Measurements from ENCODE around the gene RAI14.

The RAI14 gene

DNA sequence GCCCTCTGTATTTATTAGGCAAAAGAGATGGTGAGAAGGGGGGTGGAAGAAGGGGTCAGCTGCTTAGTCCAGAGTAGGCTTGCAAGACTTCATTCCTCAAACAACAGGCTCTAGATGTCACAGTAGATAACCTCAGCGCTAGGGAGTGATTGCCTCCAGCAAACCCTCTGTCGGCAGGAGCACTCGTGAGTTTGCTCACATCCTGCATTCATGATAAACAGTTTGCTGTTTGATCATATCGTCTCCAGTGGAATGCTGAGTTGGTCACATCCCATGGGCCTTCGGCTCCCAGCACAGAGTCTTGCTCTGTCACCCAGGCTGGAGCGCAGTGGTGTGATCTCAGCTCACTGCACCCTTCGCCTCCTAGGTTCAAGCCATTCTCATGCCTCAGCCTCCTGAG lies 186.4 kb downstream of the RAI14 start:
- Histone ChIP-seq H3K4me2 (ENCODE audit: low read depth, low read length) (no peak overlapping the region), H3K27me3 (replicated peaks; ENCODE audit: insufficient read depth, low read length) (no peaks in the 10 kb centered on the region), H2AFZ (ENCODE audit: low read length) (no peak overlapping the region), H3K79me2 (ENCODE audit: low read length) (no peaks in the 10 kb centered on the region), H3K4me1 (ENCODE audit: low read length) (0 out of 2 replicates have a peak, but pooled peaks cover 4% of the 10 kb centered on the region), H3K9ac (ENCODE audit: low read length) (no peak overlapping the region), H3K27ac (ENCODE audit: low read length) (no peak overlapping the region), H4K20me1 (ENCODE audit: insufficient read depth, low read length) (no peaks in the 10 kb centered on the region), H3K9me3 (replicated peaks; ENCODE audit: insufficient read depth, low read length) (no peaks in the 10 kb centered on the region), H3F3A (ENCODE audit: insufficient read depth, low read length) (peaks cover 10% of the 10 kb centered on the region; the same call in 1 of the 2 replicates), H3K36me3 (replicated peaks; ENCODE audit: insufficient read depth, low read length) (no peaks in the 10 kb centered on the region), H3K4me3 (ENCODE audit: low read length) (no peak overlapping the region), H3K9me2 (replicated peaks; ENCODE audit: insufficient read depth, low read length) (no peaks in the 10 kb centered on the region)
- DNase-seq, result no peak
- TF ChIP-seq EZH2phosphoT487 (IDR thresholded peaks at IDR 0.05; ENCODE audit: low read length), result no peak
- TF ChIP-seq, protein P1, sequence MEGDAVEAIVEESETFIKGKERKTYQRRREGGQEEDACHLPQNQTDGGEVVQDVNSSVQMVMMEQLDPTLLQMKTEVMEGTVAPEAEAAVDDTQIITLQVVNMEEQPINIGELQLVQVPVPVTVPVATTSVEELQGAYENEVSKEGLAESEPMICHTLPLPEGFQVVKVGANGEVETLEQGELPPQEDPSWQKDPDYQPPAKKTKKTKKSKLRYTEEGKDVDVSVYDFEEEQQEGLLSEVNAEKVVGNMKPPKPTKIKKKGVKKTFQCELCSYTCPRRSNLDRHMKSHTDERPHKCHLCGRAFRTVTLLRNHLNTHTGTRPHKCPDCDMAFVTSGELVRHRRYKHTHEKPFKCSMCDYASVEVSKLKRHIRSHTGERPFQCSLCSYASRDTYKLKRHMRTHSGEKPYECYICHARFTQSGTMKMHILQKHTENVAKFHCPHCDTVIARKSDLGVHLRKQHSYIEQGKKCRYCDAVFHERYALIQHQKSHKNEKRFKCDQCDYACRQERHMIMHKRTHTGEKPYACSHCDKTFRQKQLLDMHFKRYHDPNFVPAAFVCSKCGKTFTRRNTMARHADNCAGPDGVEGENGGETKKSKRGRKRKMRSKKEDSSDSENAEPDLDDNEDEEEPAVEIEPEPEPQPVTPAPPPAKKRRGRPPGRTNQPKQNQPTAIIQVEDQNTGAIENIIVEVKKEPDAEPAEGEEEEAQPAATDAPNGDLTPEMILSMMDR (IDR thresholded peaks at IDR 0.05; ENCODE audit: low read length), result no peak
- TF ChIP-seq EZH2 (optimal IDR thresholded peaks at IDR 0.05; ENCODE audit: low read depth, low read length), result no peak

DNA sequence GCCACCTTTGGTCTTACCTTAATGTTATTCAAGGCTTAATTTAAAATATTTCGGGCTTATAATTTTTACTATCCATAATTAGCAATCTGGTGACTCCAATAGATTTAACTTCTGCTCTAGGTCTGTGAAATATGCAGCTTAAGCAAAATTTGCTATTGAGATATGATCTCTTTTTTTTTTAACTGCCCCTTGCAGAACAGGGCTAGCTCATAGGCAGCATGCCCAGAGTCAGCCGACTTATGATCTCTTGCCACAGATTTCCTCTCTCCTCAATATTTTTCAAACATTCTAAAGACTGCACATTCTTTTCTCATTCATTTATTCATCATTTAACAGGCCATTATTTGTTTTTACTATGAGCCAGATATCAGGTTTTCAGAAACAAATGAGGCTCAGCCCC lies 187.4 kb downstream of the RAI14 start:
- TF ChIP-seq EZH2 (optimal IDR thresholded peaks at IDR 0.05; ENCODE audit: low read depth, low read length) (no peak), EZH2phosphoT487 (IDR thresholded peaks at IDR 0.05; ENCODE audit: low read length) (no peak)
- TF ChIP-seq, protein P1 (IDR thresholded peaks at IDR 0.05; ENCODE audit: low read length), result no peak
- H3K4me1 ChIP-seq (ENCODE audit: low read length), result 0 out of 2 replicates have a peak, but pooled peaks cover under 1% of the 10 kb centered on the region
- no peaks in the 10 kb centered on the region for H3K36me3 ChIP-seq (replicated peaks; ENCODE audit: insufficient read depth, low read length)
- no peaks in the 10 kb centered on the region for H3K9me3 ChIP-seq (replicated peaks; ENCODE audit: insufficient read depth, low read length)
- no peak overlapping the region for H2AFZ ChIP-seq (ENCODE audit: low read length)
- H3K4me2 ChIP-seq (ENCODE audit: low read depth, low read length), result no peak overlapping the region
- H3K4me3 ChIP-seq (ENCODE audit: low read length), result no peak overlapping the region
- no peaks in the 10 kb centered on the region for H4K20me1 ChIP-seq (ENCODE audit: insufficient read depth, low read length)
- H3K27me3 ChIP-seq (replicated peaks; ENCODE audit: insufficient read depth, low read length), result no peaks in the 10 kb centered on the region
- H3K9ac ChIP-seq (ENCODE audit: low read length), result no peak overlapping the region
- no peaks in the 10 kb centered on the region for H3K79me2 ChIP-seq (ENCODE audit: low read length)
- H3K27ac ChIP-seq (ENCODE audit: low read length), result no peak overlapping the region
- no peak for DNase-seq
- no peaks in the 10 kb centered on the region for H3K9me2 ChIP-seq (replicated peaks; ENCODE audit: insufficient read depth, low read length)
- peaks cover 10% of the 10 kb centered on the region; the same call in 1 of the 2 replicates for H3F3A ChIP-seq (ENCODE audit: insufficient read depth, low read length)

DNA sequence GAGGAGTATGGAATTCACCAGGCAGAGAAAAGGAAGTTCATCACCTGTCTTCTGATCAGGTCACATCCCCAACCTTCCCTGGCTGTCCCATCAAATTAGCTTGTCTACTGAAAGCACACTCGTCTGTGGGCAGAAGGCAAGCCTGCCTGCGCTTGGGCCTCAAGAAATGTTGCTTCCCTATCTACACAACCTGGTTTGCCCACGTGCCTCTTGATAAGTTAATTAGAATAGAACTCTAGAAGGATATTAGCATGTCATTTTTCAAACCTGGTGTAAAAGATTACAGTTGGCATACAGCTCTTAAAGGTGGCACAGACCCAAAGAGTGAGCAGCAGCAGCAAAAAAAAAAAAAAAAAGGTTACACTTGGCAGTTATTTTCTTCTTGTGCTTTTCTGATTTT lies 188.0 kb downstream of the RAI14 start:
- no peaks in the 10 kb centered on the region for H3K79me2 ChIP-seq (ENCODE audit: low read length)
- no peaks in the 10 kb centered on the region for H4K20me1 ChIP-seq (ENCODE audit: insufficient read depth, low read length)
- H3K36me3 ChIP-seq (replicated peaks; ENCODE audit: insufficient read depth, low read length), result no peaks in the 10 kb centered on the region
- no peaks in the 10 kb centered on the region for H3K9me2 ChIP-seq (replicated peaks; ENCODE audit: insufficient read depth, low read length)
- DNase-seq, result no peak
- H3K4me1 ChIP-seq (ENCODE audit: low read length), result no peaks in the 10 kb centered on the region
- no peak overlapping the region for H2AFZ ChIP-seq (ENCODE audit: low read length)
- H3K9me3 ChIP-seq (replicated peaks; ENCODE audit: insufficient read depth, low read length), result no peaks in the 10 kb centered on the region
- no peak overlapping the region for H3K4me3 ChIP-seq (ENCODE audit: low read length)
- no peaks in the 10 kb centered on the region for H3K27me3 ChIP-seq (replicated peaks; ENCODE audit: insufficient read depth, low read length)
- TF ChIP-seq EZH2 (optimal IDR thresholded peaks at IDR 0.05; ENCODE audit: low read depth, low read length), result no peak
- no peak for TF ChIP-seq EZH2phosphoT487 (IDR thresholded peaks at IDR 0.05; ENCODE audit: low read length)
- TF ChIP-seq, protein P1 (IDR thresholded peaks at IDR 0.05; ENCODE audit: low read length), result no peak
- no peak overlapping the region for H3K9ac ChIP-seq (ENCODE audit: low read length)
- H3F3A ChIP-seq (ENCODE audit: insufficient read depth, low read length), result peaks cover 4% of the 10 kb centered on the region; the same call in 1 of the 2 replicates
- H3K27ac ChIP-seq (ENCODE audit: low read length), result no peak overlapping the region
- no peak overlapping the region for H3K4me2 ChIP-seq (ENCODE audit: low read depth, low read length)

Measured in MM.1S (cell line).